Endothelial cell of umbilical vein (primary cell): ENCODE measurements around the gene PSME4.

Experiments
- CTCF ChIP-seq, 2 donors: IDR thresholded peaks; 1 replicate in 1 of 2; 2 replicates in 1 of 2; pipeline ENCODE4 v1.5.1; 2011; ENCODE audit warnings: low read length in 2 of 2, mild to moderate bottlenecking in 2 of 2, moderate library complexity in 2 of 2, control low read depth in 1 of 2, inconsistent platforms in 1 of 2, low read depth in 1 of 2; ENCODE audit not compliant: insufficient read depth in 1 of 2; ENCODE audit errors: extremely low read depth in 1 of 2
- POLR2A ChIP-seq: IDR thresholded peaks from 2 replicates; pipeline ENCODE4 v1.6.1; 2012; ENCODE audit warnings: low read depth, mild to moderate bottlenecking, control low read depth, low read length
- POLR2AphosphoS5 ChIP-seq: IDR thresholded peaks from 2 replicates; pipeline ENCODE4 v1.6.1; 2012; ENCODE audit warnings: low read depth, mild to moderate bottlenecking, control low read depth, low read length, moderate library complexity; ENCODE audit not compliant: insufficient read depth

GRCh38 chr2:53970724-53971602 is at the start of gene PSME4:
- TF ChIP-seq POLR2A, result peak; percentile 91
- no peak for TF ChIP-seq CTCF (IDR thresholded peaks at IDR 0.05; ENCODE audit: extremely low read depth in 1 of 2, insufficient read depth in 1 of 2, low read depth in 1 of 2, low read length in 2 of 2)
- peak; percentile 98 for TF ChIP-seq POLR2AphosphoS5
